ENCODE data around the gene DGCR8. TPM values are rescaled to one million over a fixed set of nuclear protein-coding genes. Genes with fewer than 3 reads are reported as not detected.

The DGCR8 gene
- total and polyA plus RNA-seq, 10 donors = 7.8 to 62.7 (median 31.4) TPM

- H3K4me3 ChIP-seq = no peak overlapping the region
- DNase-seq = peak; percentile 56
- TF ChIP-seq POLR2AphosphoS5 (IDR thresholded peaks at IDR 0.05) (no peak), CTCF (IDR thresholded peaks at IDR 0.05 in 8 of 11, conservative IDR thresholded peaks at IDR 0.05 in 3 of 11) (no peak), POLR2A (IDR thresholded peaks at IDR 0.05) (no peak)
- H3K27ac ChIP-seq = peak overlapping the region in 4 of 8 donors; percentile 47 to 70 (median 63)
- intact Hi-C loops (cut with DNase I; ENCODE audit: low total_unique reads) = no loop called here
- H3K27me3 ChIP-seq (replicated peaks in 1 of 7) = no peaks in the 10 kb centered on the region
- H3K36me3 ChIP-seq = peaks cover 5 to 100% (median 93%) of the 10 kb centered on the region in 6 donors
- WGBS, 5 donors = 91 to 95% (median 93%) methylated on average over 11 of the region's 11 CpGs
- peaks cover 0 to 60% (median 24%) of the 10 kb centered on the region in 6 donors for H3K4me1 ChIP-seq
- no peaks in the 10 kb centered on the region for H3K9me3 ChIP-seq
Observed at GRCh38 chr22:20089977-20090729, 10.1 kb downstream of the DGCR8 start.

DNA sequence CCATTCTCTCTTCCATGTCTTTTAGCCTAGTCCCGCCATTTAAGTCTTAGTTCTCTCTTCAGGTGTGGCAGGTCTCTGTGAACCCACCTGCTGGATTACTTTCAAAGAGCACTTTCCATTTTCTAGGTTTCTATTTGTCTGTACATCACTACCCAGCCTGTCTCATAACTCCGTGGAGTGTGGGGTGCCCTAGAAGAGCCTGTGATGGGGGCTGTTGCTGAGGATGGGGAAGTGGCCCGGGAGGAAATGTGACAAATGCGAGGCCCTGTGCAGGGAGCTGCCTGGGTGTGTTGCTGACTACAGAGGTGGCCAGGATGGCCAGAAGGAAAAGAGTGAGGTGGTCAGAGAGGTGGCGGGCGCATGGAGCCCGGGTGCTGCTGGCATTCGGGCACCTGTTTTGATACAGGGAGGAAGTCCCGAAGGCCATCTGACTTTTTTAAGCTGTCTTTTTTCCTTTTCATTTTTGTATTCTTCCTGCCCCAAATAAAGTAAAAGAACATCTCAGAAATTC is 10.7 kb downstream of the DGCR8 start:
- H3K9me3 ChIP-seq = no peaks in the 10 kb centered on the region
- intact Hi-C loops (cut with DNase I; ENCODE audit: low total_unique reads) = no loop called here
- H3K27me3 ChIP-seq (replicated peaks in 1 of 7) = no peaks in the 10 kb centered on the region
- H3K27ac ChIP-seq = peak overlapping the region in 6 of 8 donors; percentile 26 to 70 (median 56)
- 63 to 69% (median 66%) methylated on average over 9 of the region's 9 CpGs for WGBS, 5 donors
- peaks cover 5 to 100% (median 96%) of the 10 kb centered on the region in 6 donors for H3K36me3 ChIP-seq
- peak; percentile 55 for DNase-seq
- no peak for TF ChIP-seq CTCF (IDR thresholded peaks at IDR 0.05 in 8 of 11, conservative IDR thresholded peaks at IDR 0.05 in 3 of 11)
- TF ChIP-seq POLR2AphosphoS5 (IDR thresholded peaks at IDR 0.05) = no peak
- no peak for TF ChIP-seq POLR2A (IDR thresholded peaks at IDR 0.05)
- H3K4me1 ChIP-seq = peaks cover 0 to 56% (median 22%) of the 10 kb centered on the region in 6 donors
- no peak overlapping the region for H3K4me3 ChIP-seq

GRCh38 chr22:20091690-20092476 is 11.8 kb downstream of the DGCR8 start:
- 83 to 90% (median 87%) methylated on average over 16 of the region's 16 CpGs for WGBS, 5 donors
- Histone ChIP-seq H3K27me3 (replicated peaks in 1 of 7) (no peaks in the 10 kb centered on the region), H3K9me3 (peaks cover 0 to 6% (median 2%) of the 10 kb centered on the region in 8 donors), H3K27ac (peak overlapping the region in 5 of 8 donors; percentile 47 to 70 (median 57)), H3K36me3 (peaks cover 3 to 100% (median 94%) of the 10 kb centered on the region in 6 donors), H3K4me3 (peak overlapping the region in 1 of 8 donors; percentile 16), H3K4me1 (peaks cover 0 to 53% (median 22%) of the 10 kb centered on the region in 6 donors)
- intact Hi-C loops (cut with DNase I; ENCODE audit: low total_unique reads) = no loop called here
- peak; percentile 69 for DNase-seq
- TF ChIP-seq POLR2AphosphoS5 (IDR thresholded peaks at IDR 0.05) (no peak), CTCF (IDR thresholded peaks at IDR 0.05 in 8 of 11, conservative IDR thresholded peaks at IDR 0.05 in 3 of 11) (no peak), POLR2A (IDR thresholded peaks at IDR 0.05) (no peak)

Measured in spleen (tissue), 11 donors.